ENCODE results near the gene TTC28. TPM values are rescaled to one million over a fixed set of nuclear protein-coding genes. Genes with fewer than 3 reads are reported as not detected.
"Not testable (repeated sequence)": the region's sequence is repeated elsewhere in the genome, so short reads cannot be mapped to it uniquely, and the experiment has no call there.

Gene TTC28
- total and polyA plus RNA-seq, 7 experiments from 2014 or later = 0.50 to 8.3 (median 4.2) TPM

DNA sequence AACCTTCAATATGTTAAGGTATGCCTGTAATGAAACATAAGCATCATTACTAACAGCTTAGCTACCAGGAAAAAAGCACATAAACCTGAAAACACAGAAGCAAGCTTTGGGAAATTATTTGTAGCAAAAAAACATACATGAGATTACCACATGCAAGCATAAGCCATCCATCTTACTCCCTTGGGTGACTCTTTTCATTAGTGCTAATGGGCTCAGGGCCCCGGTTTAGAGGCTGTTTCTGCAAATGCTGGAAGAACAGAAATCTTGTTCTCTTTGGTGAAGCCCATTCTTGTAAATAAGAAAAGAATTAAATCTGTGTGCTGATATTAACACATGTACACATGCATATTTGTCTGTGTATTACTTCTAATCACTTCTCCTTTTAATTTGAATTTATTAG, 314.3 kb downstream of the TTC28 start:
- Histone ChIP-seq H3K27me3 (ENCODE audit: control insufficient read depth in 2 of 2, insufficient read depth in 2 of 2, low read length in 2 of 2) (no peaks in the 10 kb centered on the region), H3K9me3 (ENCODE audit: control insufficient read depth in 2 of 3, low read length in 3 of 3) (no peaks in the 10 kb centered on the region), H3K4me1 (ENCODE audit: control insufficient read depth in 2 of 2, insufficient read depth in 2 of 2, low read length in 2 of 2) (no peaks in the 10 kb centered on the region), H3K36me3 (ENCODE audit: control insufficient read depth in 2 of 3, insufficient read depth in 3 of 3, low read length in 3 of 3) (no peaks in the 10 kb centered on the region), H3K27ac (ENCODE audit: low read depth, low read length) (no peak overlapping the region), H3K4me3 (ENCODE audit: low read length) (no peak overlapping the region)
- Mint-ChIP-seq H3K27ac (no peak overlapping the region), H3K4me3 (no peak overlapping the region), H3K27me3 (peaks cover 0 to 6% (median 0%) of the 10 kb centered on the region in 5 donors), H3K4me1 (peaks cover 6 to 29% (median 8%) of the 10 kb centered on the region in 7 donors), H3K36me3 (peaks cover 15 to 46% (median 31%) of the 10 kb centered on the region in 5 donors), H3K9me3 (peaks cover 12 to 40% (median 20%) of the 10 kb centered on the region in 11 donors)
- ATAC-seq = no peak
- intact Hi-C loops (cut with micrococcal nuclease) = no loop called here
- DNase-seq = no peak
- ChIA-PET POLR2A (no interaction called here), CTCF (no interaction called here)

DNA sequence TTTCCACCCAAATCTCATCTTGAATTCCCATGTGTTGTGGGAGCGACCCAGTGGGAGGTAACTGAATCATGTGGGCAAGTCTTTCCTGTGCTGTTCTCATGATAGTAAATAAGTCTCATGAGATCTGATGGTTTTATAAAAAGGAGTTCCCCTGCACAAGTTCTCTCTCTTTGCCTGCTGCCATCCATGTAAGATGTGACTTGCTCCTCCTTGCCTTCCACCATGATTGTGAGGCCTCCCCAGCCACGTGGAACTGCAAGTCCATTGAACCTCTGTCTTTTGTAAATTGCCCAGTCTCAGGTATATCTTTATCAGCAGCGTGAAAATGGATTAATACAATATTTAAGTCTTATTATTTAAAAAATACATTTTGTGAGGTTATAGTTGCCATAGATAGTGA, 315.5 kb downstream of the TTC28 start:
- CTCF ChIA-PET; H3K27me3 ChIP-seq (ENCODE audit: control insufficient read depth in 2 of 2, insufficient read depth in 2 of 2, low read length in 2 of 2); POLR2A ChIA-PET; H3K36me3 ChIP-seq (ENCODE audit: control insufficient read depth in 2 of 3, insufficient read depth in 3 of 3, low read length in 3 of 3); H3K27me3 Mint-ChIP-seq; intact Hi-C loops (cut with micrococcal nuclease); H3K9me3 ChIP-seq (ENCODE audit: control insufficient read depth in 2 of 3, low read length in 3 of 3); H3K27ac ChIP-seq (ENCODE audit: low read depth, low read length); H3K4me1 ChIP-seq (ENCODE audit: control insufficient read depth in 2 of 2, insufficient read depth in 2 of 2, low read length in 2 of 2); H3K4me3 ChIP-seq (ENCODE audit: low read length); ATAC-seq; H3K27ac Mint-ChIP-seq; H3K4me3 Mint-ChIP-seq; DNase-seq: not testable (repeated sequence)
- peaks cover 0 to 18% (median 0%) of the 10 kb centered on the region in 7 donors for H3K4me1 Mint-ChIP-seq
- H3K9me3 Mint-ChIP-seq = peaks cover 12 to 40% (median 20%) of the 10 kb centered on the region in 11 donors
- peaks cover 15 to 46% (median 31%) of the 10 kb centered on the region in 5 donors for H3K36me3 Mint-ChIP-seq

DNA sequence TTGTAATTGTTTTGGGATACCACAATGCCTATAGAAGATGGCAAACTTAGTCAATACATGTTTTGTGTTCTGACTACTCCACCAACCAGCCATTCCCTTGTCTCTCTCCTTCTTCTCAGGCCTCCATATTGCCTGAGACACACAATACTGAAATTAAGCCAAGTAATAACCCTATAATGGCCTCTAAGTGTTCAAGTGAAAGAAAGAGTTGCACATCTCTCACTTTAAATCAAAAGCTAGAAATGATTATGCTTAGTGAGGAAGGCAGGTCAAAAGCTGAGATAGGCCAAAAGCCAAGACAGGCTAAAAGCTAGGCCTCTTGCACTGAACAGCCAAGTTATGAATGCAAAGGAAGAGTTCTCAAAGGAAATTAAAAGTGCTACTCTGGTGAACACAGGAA, 318.7 kb downstream of the TTC28 start:
- no peak overlapping the region for H3K27ac Mint-ChIP-seq
- CTCF ChIA-PET = no interaction called here
- no peak for ATAC-seq

DNA sequence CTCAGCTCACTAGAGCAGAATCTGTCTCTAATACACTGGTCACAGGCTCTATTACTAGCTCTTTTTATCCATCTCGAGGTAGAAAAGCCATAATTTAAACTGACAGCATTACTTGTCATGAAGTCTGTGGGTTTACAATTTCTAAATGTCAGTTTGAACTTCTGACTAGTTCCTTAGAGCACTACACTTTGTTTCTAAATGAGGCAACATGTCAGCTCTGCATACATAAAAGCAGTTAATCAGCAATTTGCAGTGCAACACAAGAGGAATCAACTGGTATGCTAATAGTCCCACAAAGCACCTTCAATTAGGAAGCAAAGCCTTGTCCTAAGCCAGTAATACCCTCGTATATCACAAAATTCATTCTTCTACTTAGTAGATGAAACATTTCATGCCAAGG, 321.3 kb downstream of the TTC28 start:
- no peak for ATAC-seq
- Histone ChIP-seq H3K9me3 (ENCODE audit: control insufficient read depth in 2 of 3, low read length in 3 of 3) (no peaks in the 10 kb centered on the region), H3K36me3 (ENCODE audit: control insufficient read depth in 2 of 3, insufficient read depth in 3 of 3, low read length in 3 of 3) (no peaks in the 10 kb centered on the region), H3K27me3 (ENCODE audit: control insufficient read depth in 2 of 2, insufficient read depth in 2 of 2, low read length in 2 of 2) (no peaks in the 10 kb centered on the region), H3K4me3 (ENCODE audit: low read length) (no peak overlapping the region), H3K4me1 (ENCODE audit: control insufficient read depth in 2 of 2, insufficient read depth in 2 of 2, low read length in 2 of 2) (no peaks in the 10 kb centered on the region), H3K27ac (ENCODE audit: low read depth, low read length) (no peak overlapping the region)
- Mint-ChIP-seq H3K4me3 (no peak overlapping the region), H3K36me3 (peaks cover 15 to 27% (median 20%) of the 10 kb centered on the region in 5 donors), H3K9me3 (peaks cover 5 to 25% (median 11%) of the 10 kb centered on the region in 11 donors), H3K27ac (no peak overlapping the region), H3K4me1 (peaks cover 0 to 11% (median 0%) of the 10 kb centered on the region in 7 donors), H3K27me3 (peaks cover 0 to 4% (median 0%) of the 10 kb centered on the region in 5 donors)
- POLR2A ChIA-PET = no interaction called here
- CTCF ChIA-PET = interaction anchor here (1.0 kb wide), 1 partner anchor 10 kb away, joined by 3 read pairs; no protein-coding TSS in a partner anchor
- intact Hi-C loops (cut with micrococcal nuclease) = no loop called here
- no peak for DNase-seq

More for the DNA sequence above, 318.7 kb downstream of the TTC28 start:
- POLR2A ChIA-PET = no interaction called here
- Mint-ChIP-seq H3K4me1 (peaks cover 0 to 11% (median 0%) of the 10 kb centered on the region in 7 donors), H3K36me3 (peaks cover 15 to 34% (median 28%) of the 10 kb centered on the region in 5 donors), H3K4me3 (peak overlapping the region in 1 of 10 donors; percentile 29), H3K9me3 (peaks cover 5 to 36% (median 17%) of the 10 kb centered on the region in 11 donors), H3K27me3 (peaks cover 0 to 3% (median 0%) of the 10 kb centered on the region in 5 donors)
- DNase-seq = no peak
- no peak overlapping the region for H3K4me3 ChIP-seq (ENCODE audit: low read length)
- no peaks in the 10 kb centered on the region for H3K27me3 ChIP-seq (ENCODE audit: control insufficient read depth in 2 of 2, insufficient read depth in 2 of 2, low read length in 2 of 2)
- H3K4me1 ChIP-seq (ENCODE audit: control insufficient read depth in 2 of 2, insufficient read depth in 2 of 2, low read length in 2 of 2) = no peaks in the 10 kb centered on the region
- H3K9me3 ChIP-seq (ENCODE audit: control insufficient read depth in 2 of 3, low read length in 3 of 3) = no peaks in the 10 kb centered on the region
- no peaks in the 10 kb centered on the region for H3K36me3 ChIP-seq (ENCODE audit: control insufficient read depth in 2 of 3, insufficient read depth in 3 of 3, low read length in 3 of 3)
- intact Hi-C loops (cut with micrococcal nuclease) = no loop called here
- H3K27ac ChIP-seq (ENCODE audit: low read depth, low read length) = no peak overlapping the region

DNA sequence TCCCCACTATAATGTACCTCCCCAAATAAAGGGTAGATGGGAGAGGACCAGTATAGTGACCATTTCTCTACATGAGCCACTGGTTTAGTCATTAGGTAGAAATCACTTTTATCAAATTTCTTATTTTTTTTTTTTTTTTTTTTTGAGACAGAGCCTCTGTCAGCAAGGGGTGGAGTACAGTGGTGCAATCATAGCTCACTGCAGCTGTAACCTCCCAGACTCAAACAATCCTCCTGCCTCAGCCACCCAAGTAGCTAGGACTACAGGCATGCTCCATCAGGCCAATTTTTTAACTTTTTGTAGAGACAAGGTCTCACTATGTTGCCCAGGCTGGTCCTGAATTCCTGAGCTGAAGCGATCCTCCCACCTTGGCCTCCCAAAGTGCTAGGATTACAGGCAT, 322.4 kb downstream of the TTC28 start:
- ATAC-seq = no peak
- Histone ChIP-seq H3K4me1 (ENCODE audit: control insufficient read depth in 2 of 2, insufficient read depth in 2 of 2, low read length in 2 of 2) (no peaks in the 10 kb centered on the region), H3K27ac (ENCODE audit: low read depth, low read length) (no peak overlapping the region), H3K27me3 (ENCODE audit: control insufficient read depth in 2 of 2, insufficient read depth in 2 of 2, low read length in 2 of 2) (no peaks in the 10 kb centered on the region), H3K9me3 (ENCODE audit: control insufficient read depth in 2 of 3, low read length in 3 of 3) (no peaks in the 10 kb centered on the region), H3K36me3 (ENCODE audit: control insufficient read depth in 2 of 3, insufficient read depth in 3 of 3, low read length in 3 of 3) (no peaks in the 10 kb centered on the region), H3K4me3 (ENCODE audit: low read length) (no peak overlapping the region)
- ChIA-PET CTCF (no interaction called here), POLR2A (no interaction called here)
- H3K4me3 Mint-ChIP-seq = no peak overlapping the region
- no peak for DNase-seq
- H3K27me3 Mint-ChIP-seq = peaks cover 0 to 12% (median 0%) of the 10 kb centered on the region in 5 donors
- intact Hi-C loops (cut with micrococcal nuclease) = no loop called here
- H3K4me1 Mint-ChIP-seq = peaks cover 0 to 11% (median 0%) of the 10 kb centered on the region in 7 donors
- no peak overlapping the region for H3K27ac Mint-ChIP-seq
- peaks cover 0 to 14% (median 4%) of the 10 kb centered on the region in 11 donors for H3K9me3 Mint-ChIP-seq
- H3K36me3 Mint-ChIP-seq = peaks cover 9 to 21% (median 12%) of the 10 kb centered on the region in 5 donors

DNA sequence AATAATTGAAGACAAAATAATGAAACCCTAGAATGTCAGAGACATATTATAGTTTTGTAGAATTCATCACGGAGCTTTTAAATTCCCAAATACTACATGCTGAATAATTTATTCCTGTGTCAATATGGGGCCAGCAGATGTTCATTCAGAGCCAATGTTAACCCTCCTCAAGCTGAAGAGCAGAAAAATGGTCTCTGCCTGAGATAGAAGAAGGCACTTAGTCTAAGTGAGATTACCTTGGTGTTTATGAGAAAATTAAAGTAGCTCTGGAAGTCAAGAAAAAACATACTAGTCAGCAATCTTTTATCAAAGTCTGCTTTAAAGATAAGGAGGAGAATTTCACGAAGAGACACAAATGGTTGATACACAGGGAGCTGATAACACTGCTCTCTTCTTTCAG, 328.2 kb downstream of the TTC28 start:
- DNase-seq = no peak
- Mint-ChIP-seq H3K4me3 (no peak overlapping the region), H3K9me3 (peaks cover 0 to 3% (median 0%) of the 10 kb centered on the region in 11 donors), H3K36me3 (peaks cover 0 to 3% (median 0%) of the 10 kb centered on the region in 5 donors), H3K27ac (no peak overlapping the region), H3K4me1 (peaks cover 0 to 4% (median 3%) of the 10 kb centered on the region in 7 donors), H3K27me3 (peaks cover 0 to 26% (median 0%) of the 10 kb centered on the region in 5 donors)
- ChIA-PET POLR2A (no interaction called here), CTCF (interaction anchor here (0.5 kb wide), 1 partner anchor 1274 kb away, joined by 3 read pairs; no protein-coding TSS in a partner anchor)
- no peaks in the 10 kb centered on the region for H3K9me3 ChIP-seq (ENCODE audit: control insufficient read depth in 2 of 3, low read length in 3 of 3)
- no peak for ATAC-seq
- H3K27ac ChIP-seq (ENCODE audit: low read depth, low read length) = no peak overlapping the region
- no peaks in the 10 kb centered on the region for H3K4me1 ChIP-seq (ENCODE audit: control insufficient read depth in 2 of 2, insufficient read depth in 2 of 2, low read length in 2 of 2)
- H3K36me3 ChIP-seq (ENCODE audit: control insufficient read depth in 2 of 3, insufficient read depth in 3 of 3, low read length in 3 of 3) = no peaks in the 10 kb centered on the region
- peaks cover 0 to 2% of the 10 kb centered on the region in 2 donors for H3K27me3 ChIP-seq (ENCODE audit: control insufficient read depth in 2 of 2, insufficient read depth in 2 of 2, low read length in 2 of 2)
- intact Hi-C loops (cut with micrococcal nuclease) = no loop called here
- no peak overlapping the region for H3K4me3 ChIP-seq (ENCODE audit: low read length)
